ENCODE data around the gene BAZ1B. TPM values are rescaled to one million over a fixed set of nuclear protein-coding genes. Genes with fewer than 3 reads are reported as not detected.
"Not testable (repeated sequence)": the region's sequence is repeated elsewhere in the genome, so short reads cannot be mapped to it uniquely, and the experiment has no call there.

Gene BAZ1B
- total and polyA plus RNA-seq, 4 donors: 19.9 to 65.0 (median 32.9) TPM

DNA sequence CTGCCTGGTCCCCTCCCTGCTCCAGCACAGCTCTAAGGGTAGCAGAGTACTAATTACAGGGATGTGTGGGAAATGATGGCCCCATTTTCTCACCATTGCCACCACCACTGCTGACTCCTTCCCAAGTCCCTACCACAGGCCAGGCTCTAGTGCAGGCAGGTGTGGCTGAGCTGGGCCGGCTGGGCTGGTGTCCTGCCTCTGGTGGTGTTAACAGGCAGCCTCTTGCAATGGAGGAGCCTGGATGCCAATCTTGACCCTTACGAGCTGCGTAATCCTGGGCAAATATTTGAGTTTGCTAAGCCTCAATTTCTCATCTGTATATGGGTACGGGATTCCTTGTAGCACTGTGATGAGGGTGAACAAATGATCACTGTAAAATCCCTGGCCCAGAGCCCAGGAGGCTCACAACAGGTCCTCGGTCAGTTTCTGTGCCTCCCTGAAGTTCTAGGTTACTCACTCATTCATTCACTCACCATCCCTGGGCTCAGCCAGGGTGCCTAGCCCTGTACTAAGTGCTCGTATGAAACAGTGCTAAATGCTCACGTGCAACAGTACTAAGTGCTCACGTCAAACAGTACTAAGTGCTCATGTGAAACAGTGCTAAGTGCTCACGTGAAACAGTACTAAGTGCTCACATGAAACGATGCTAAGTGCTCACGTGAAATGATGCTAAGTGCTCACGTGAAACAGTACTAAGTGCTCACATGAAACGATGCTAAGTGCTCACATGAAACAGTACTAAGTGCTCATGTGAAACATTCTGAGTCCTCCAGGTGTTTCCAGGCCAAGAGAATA lies 90.9 kb downstream of the BAZ1B start:
- Histone ChIP-seq H3K36me3 (ENCODE audit: control insufficient read depth in 4 of 4, insufficient read depth in 4 of 4, low read length in 4 of 4) (no peaks in the 10 kb centered on the region), H3K27me3 (ENCODE audit: control insufficient read depth in 3 of 3, insufficient read depth in 3 of 3, low read length in 2 of 3) (peaks cover 0 to 10% (median 9%) of the 10 kb centered on the region in 3 donors), H3K4me1 (ENCODE audit: control insufficient read depth in 5 of 5, insufficient read depth in 5 of 5, low read length in 5 of 5) (peaks cover 0 to 16% (median 3%) of the 10 kb centered on the region in 5 donors), H3K9ac (ENCODE audit: insufficient read depth in 1 of 2, low read length in 2 of 2) (no peak overlapping the region), H3K9me3 (ENCODE audit: control insufficient read depth in 4 of 4, insufficient read depth in 3 of 4, low read length in 3 of 4) (peaks cover 0 to 11% (median 0%) of the 10 kb centered on the region in 4 donors), H3K4me3 (no peak overlapping the region), H3K27ac (ENCODE audit: low read depth in 1 of 2, low read length in 1 of 2) (no peak overlapping the region)
- WGBS, 2 donors: 84 to 93% methylated on average over 13 of the region's 13 CpGs
- no peak for ATAC-seq (ENCODE audit: insufficient read depth, low FRiP score)
- DNase-seq: no peak
- TF ChIP-seq, protein P1, sequence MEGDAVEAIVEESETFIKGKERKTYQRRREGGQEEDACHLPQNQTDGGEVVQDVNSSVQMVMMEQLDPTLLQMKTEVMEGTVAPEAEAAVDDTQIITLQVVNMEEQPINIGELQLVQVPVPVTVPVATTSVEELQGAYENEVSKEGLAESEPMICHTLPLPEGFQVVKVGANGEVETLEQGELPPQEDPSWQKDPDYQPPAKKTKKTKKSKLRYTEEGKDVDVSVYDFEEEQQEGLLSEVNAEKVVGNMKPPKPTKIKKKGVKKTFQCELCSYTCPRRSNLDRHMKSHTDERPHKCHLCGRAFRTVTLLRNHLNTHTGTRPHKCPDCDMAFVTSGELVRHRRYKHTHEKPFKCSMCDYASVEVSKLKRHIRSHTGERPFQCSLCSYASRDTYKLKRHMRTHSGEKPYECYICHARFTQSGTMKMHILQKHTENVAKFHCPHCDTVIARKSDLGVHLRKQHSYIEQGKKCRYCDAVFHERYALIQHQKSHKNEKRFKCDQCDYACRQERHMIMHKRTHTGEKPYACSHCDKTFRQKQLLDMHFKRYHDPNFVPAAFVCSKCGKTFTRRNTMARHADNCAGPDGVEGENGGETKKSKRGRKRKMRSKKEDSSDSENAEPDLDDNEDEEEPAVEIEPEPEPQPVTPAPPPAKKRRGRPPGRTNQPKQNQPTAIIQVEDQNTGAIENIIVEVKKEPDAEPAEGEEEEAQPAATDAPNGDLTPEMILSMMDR (IDR thresholded peaks at IDR 0.05; ENCODE audit: control extremely low read depth, extremely low read depth): no peak

DNA sequence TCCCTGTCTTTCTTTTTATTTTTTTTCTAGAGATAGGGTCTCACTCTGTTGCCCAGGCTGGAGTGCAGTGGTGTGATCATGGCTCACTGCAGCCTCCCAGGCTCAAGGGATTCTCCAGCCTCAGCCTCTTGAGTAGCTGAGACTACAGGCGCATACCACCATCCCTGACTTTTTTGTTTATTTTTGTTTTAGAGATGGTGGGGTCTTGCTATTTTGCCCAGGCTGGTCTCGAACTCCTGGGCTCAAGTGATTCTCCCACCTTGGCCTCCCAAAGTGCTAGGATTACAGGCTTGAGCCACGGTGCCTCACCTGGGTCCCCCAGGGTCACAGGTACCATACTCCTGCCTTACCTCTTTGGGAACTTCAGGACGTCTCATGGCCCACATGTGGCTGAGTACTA lies 91.6 kb downstream of the BAZ1B start:
- 86 to 90% methylated on average over 4 of the region's 4 CpGs for WGBS, 2 donors
- H3K4me3 ChIP-seq; ATAC-seq (ENCODE audit: insufficient read depth, low FRiP score); H3K36me3 ChIP-seq (ENCODE audit: control insufficient read depth in 4 of 4, insufficient read depth in 4 of 4, low read length in 4 of 4); H3K27ac ChIP-seq (ENCODE audit: low read depth in 1 of 2, low read length in 1 of 2); H3K4me1 ChIP-seq (ENCODE audit: control insufficient read depth in 5 of 5, insufficient read depth in 5 of 5, low read length in 5 of 5); DNase-seq; H3K9ac ChIP-seq (ENCODE audit: insufficient read depth in 1 of 2, low read length in 2 of 2); H3K27me3 ChIP-seq (ENCODE audit: control insufficient read depth in 3 of 3, insufficient read depth in 3 of 3, low read length in 2 of 3): not testable (repeated sequence)
- H3K9me3 ChIP-seq (ENCODE audit: control insufficient read depth in 4 of 4, insufficient read depth in 3 of 4, low read length in 3 of 4): peaks cover 0 to 11% (median 0%) of the 10 kb centered on the region in 4 donors

DNA sequence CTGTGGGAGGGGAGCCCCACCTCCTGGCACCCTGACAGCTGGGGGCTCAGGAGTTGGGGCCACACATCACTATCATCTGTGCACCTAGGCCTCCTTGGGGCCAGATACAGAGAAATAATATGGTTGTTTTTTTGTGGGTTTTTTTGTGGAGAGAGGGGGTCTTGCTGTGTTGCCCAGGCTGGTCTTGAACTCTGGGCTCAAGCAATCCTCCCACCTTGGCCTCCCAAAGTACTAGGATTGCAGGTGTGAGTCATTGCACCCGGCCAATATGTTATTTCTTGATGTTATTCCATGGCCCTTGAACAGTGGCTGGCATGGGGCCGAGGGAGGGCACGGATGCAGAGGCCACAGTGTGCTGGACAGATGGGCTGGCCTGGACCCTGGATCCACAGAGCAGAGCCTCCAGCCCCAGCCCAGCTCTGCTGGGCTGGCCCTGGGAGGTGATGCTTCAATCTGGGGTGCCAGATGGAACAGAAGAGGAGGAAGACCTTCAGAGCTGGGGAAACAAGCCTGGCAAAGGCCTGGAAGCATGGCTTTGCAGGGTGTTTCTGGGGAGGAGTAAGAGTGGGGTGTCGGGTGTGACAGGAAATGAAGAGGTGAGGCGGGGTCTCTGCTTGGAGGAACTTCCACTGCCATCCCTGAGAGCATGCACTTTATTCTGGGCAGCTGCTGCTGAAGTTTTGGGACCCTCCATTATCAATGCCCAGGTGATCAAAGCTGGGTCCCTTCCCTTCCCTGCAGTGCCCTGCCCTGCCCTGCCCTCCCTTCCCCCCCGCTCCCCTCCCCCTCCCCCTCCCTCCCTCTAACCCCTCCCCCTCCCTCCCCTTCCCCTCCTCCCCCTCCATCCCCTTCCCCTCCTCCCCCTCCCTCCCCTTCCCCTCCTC lies 92.2 kb downstream of the BAZ1B start:
- H3K27ac ChIP-seq (ENCODE audit: low read depth in 1 of 2, low read length in 1 of 2): no peak overlapping the region
- peaks cover 0 to 11% (median 0%) of the 10 kb centered on the region in 4 donors for H3K9me3 ChIP-seq (ENCODE audit: control insufficient read depth in 4 of 4, insufficient read depth in 3 of 4, low read length in 3 of 4)
- H3K27me3 ChIP-seq (ENCODE audit: control insufficient read depth in 3 of 3, insufficient read depth in 3 of 3, low read length in 2 of 3): peaks cover 0 to 9% (median 6%) of the 10 kb centered on the region in 3 donors
- no peak overlapping the region for H3K4me3 ChIP-seq
- ATAC-seq (ENCODE audit: insufficient read depth, low FRiP score): no peak
- no peaks in the 10 kb centered on the region for H3K36me3 ChIP-seq (ENCODE audit: control insufficient read depth in 4 of 4, insufficient read depth in 4 of 4, low read length in 4 of 4)
- H3K4me1 ChIP-seq (ENCODE audit: control insufficient read depth in 5 of 5, insufficient read depth in 5 of 5, low read length in 5 of 5): peaks cover 0 to 10% (median 3%) of the 10 kb centered on the region in 5 donors
- H3K9ac ChIP-seq (ENCODE audit: insufficient read depth in 1 of 2, low read length in 2 of 2): no peak overlapping the region
- no peak for DNase-seq
- TF ChIP-seq, protein P1 (IDR thresholded peaks at IDR 0.05; ENCODE audit: control extremely low read depth, extremely low read depth): no peak
- WGBS, 2 donors: 75 to 77% methylated on average over 5 to 6 of the region's 6 CpGs

DNA sequence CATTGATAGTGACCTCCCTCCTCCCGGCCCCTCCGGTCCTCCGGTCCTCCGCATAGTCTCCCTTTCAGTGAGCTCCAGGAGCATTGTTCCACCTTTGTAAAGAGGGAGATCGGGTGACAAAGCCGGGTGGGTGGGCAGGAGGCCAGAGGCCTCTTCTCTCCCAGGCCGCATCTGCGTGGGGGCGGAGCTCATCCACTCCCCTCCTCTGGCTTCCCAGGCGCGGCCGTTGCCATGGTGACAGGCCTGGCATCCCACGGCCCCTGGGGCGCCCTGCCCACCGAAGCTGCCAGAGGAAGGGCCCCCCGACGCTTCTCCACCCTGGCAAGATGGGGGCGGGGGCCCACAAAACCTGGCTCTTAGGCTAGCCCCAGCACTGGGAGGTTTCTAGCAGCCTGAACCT lies 92.9 kb downstream of the BAZ1B start:
- Histone ChIP-seq H3K27ac (ENCODE audit: low read depth in 1 of 2, low read length in 1 of 2) (no peak overlapping the region), H3K9ac (ENCODE audit: insufficient read depth in 1 of 2, low read length in 2 of 2) (no peak overlapping the region), H3K4me1 (ENCODE audit: control insufficient read depth in 5 of 5, insufficient read depth in 5 of 5, low read length in 5 of 5) (peaks cover 0 to 10% (median 3%) of the 10 kb centered on the region in 5 donors), H3K27me3 (ENCODE audit: control insufficient read depth in 3 of 3, insufficient read depth in 3 of 3, low read length in 2 of 3) (peaks cover 0 to 9% (median 3%) of the 10 kb centered on the region in 3 donors), H3K4me3 (no peak overlapping the region), H3K9me3 (ENCODE audit: control insufficient read depth in 4 of 4, insufficient read depth in 3 of 4, low read length in 3 of 4) (peaks cover 0 to 10% (median 0%) of the 10 kb centered on the region in 4 donors), H3K36me3 (ENCODE audit: control insufficient read depth in 4 of 4, insufficient read depth in 4 of 4, low read length in 4 of 4) (no peaks in the 10 kb centered on the region)
- peak in 2 of 3 donors; percentile 40 to 63 for DNase-seq
- TF ChIP-seq, protein P1 (IDR thresholded peaks at IDR 0.05; ENCODE audit: control extremely low read depth, extremely low read depth): no peak
- 61 to 72% methylated on average over 10 to 18 of the region's 18 CpGs for WGBS, 2 donors
- no peak for ATAC-seq (ENCODE audit: insufficient read depth, low FRiP score)
